NCI-H526 treated with DMSO at 0.1 percent for 48 hours (cell line): ENCODE measurements around the gene NELL1.

Source experiments
- DNase-seq: peaks from one replicate; lab custom pipeline; 2025; lab: John Stamatoyannopoulos, UW

The NELL1 gene

DNA sequence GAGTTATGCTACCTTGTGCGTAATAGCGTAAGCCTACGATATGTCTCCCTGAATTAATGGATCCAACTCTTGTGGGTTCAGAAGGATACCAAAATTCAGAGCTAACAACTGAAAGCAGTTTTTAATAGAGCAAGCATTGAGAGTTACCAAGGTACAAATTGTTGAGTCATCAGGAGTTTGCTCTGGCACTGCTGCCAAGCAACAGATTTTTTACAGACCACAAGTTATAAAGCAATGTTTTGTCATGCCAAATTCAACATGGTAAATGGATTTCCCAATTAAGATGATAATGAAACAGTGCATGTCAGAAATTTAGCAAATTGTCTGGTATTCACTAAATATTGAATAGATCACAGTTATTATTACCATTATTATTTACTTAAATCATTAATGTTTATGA is 295.6 kb downstream of the NELL1 start:
- no peak for DNase-seq

GRCh38 chr11:20966489-20966888 is 297.1 kb downstream of the NELL1 start:
- no peak for DNase-seq

GRCh38 chr11:20973940-20974559 is 304.7 kb downstream of the NELL1 start:
- DNase-seq = no peak

DNA sequence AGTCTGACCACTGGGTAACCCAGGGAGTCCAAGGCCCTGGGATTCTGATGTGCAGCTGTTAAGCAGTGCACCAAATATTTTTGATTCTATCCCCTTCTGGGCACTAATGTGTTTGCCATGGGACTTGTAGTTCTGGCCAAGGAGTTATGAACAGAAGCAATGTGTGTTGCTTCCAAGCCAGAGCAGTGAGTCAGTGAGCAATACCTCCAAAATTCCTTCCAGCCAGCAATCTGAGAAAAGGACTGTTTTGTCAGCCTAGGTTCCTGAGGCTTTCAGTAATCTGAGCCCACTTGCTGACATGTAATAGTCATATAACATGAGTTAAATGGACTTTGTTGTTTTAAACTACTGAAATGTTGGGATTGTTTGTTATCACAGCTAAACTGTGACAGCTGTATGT is 311.4 kb downstream of the NELL1 start:
- DNase-seq = no peak

GRCh38 chr11:20990447-20990846 is 321.1 kb downstream of the NELL1 start:
- DNase-seq = no peak

DNA sequence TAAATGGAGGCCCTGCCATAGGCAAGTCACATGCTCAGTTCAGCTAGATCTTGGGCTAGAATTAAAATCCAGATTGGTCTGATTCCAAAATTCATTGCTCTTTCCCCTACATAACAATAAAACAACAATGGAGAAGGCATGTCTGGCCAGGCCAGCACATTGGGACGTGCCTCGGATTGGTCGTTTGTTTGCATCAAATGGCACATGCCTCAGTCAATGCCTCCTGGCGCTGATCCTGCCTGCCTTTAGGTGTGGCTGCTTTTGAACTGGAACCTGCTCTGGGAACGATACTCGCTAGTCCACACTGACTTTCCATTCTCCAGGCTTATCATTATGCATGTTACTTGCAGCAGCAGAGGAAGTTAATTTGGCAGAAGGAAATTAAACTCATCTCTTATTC is 322.1 kb downstream of the NELL1 start:
- DNase-seq = no peak

DNA sequence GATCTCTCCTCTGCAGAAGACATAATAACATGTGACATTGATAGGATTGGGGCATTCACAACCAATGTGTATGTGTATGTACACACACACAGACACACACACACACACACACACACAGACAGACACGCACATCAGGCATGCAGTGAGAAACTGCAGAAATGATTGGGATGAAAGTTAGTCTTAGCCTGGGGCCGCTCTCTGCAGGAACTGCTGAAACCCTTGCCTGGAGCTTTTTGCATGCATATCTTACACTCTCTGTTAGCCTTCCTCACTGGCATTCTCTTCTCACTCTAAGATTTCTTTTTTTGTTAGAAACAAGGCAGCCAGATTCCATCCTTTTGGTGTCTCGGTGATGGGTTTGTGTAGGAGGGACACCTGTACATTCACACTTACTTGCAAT is 337.9 kb downstream of the NELL1 start:
- no peak for DNase-seq

DNA sequence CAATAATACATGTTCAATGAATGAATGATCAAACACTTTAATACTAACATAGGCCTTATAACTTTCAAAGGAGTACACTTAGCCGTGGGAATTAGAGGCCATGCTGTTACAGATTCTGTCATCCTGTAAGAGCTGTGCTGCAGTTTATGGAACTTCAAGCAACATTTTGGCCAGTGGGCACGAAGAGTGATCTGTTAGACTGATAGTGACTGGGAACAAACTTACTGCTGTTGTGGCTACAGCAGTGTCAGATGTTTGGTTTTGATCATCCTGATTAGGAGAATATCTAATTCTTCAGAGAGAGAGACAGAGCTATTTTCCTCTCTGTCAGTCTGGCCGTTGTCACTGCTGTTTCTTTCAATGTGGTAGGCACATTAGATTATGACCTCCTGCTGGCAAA is 348.9 kb downstream of the NELL1 start:
- DNase-seq = no peak

GRCh38 chr11:21026685-21027084 is 357.3 kb downstream of the NELL1 start:
- no peak for DNase-seq

- DNase-seq = peak; percentile 83
These were observed 368.5 kb downstream of the NELL1 start for GRCh38 chr11:21037850-21038249.

- no peak for DNase-seq
These were observed 369.4 kb downstream of the NELL1 start for GRCh38 chr11:21038801-21039200.

DNA sequence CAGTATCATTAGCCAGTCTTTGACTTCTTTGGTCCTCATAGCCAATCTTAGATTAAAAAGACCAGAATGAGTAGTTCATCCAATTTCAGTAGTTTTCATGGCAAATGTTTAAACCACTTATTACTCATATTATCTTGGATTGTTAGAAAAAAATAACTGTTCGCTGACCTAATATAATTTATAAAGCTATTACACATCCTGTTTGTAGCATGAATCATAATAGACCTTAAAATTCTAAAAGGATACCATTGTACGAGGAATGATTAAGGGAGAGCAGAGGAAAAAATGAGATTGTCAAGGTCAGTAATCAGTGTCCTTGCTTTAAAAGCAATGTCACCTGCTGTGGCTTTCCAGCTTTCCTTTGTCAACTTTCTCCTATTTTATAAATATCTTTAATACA is 371.2 kb downstream of the NELL1 start:
- DNase-seq = no peak

DNA sequence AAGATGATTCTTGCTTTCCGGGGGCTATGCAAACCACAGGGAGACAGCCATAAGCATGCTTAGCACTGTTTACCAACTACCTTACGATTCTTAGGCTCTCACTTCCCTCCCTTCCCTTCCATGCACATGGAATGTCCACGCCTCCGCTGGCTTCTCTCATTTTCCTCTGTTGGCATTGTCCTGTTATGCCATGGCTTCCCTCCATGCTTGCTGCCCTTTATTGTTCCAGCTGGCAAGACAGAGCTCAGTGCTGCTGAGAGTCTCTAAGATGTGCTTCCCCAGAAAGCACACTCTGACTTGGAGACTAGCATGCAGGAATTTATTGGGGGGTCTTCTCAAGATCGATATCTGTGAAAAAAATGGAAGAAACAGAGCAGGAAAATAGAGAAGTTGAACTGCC is 379.2 kb downstream of the NELL1 start:
- DNase-seq = no peak

GRCh38 chr11:21053466-21053865 is 384.1 kb downstream of the NELL1 start:
- DNase-seq = no peak

DNA sequence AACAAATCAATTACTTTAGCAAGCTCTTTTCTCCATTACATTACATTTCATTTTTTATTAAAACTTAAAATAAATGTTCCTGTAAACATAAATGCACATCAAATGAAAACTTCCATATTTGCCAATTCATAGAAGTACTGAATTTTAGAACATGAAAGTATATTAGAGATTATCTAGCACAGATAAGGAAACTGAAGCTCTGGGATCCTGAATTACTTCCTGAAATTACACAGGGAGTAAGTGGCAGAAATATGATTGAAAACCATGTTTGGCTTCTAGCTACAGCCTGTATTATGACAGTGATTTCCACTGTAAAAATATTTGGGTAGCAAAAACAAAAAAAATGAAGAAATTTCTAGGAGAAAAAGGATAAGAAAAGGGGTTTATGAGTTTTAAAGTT is 387.3 kb downstream of the NELL1 start:
- DNase-seq = no peak

DNA sequence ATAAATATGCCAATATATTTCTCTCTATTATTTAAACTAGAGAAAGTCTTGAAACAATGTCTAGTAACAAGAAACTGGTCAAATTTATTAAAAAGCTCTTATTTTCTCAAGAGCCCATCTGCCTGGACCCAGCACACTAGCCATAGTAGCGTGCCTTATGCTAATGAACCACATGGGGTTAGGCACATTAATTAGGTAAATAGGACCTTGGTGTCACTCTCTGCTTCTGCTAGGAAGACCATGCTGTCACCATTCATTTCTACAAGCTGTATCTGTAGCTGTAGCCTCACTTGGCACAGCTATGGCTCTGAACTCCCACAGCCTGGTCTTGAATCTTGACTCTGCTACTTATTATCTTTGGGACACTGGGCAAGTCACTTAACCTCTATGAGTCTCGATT is 390.5 kb downstream of the NELL1 start:
- DNase-seq = no peak

- no peak for DNase-seq
These were observed 396.6 kb downstream of the NELL1 start for GRCh38 chr11:21066030-21066429.

DNA sequence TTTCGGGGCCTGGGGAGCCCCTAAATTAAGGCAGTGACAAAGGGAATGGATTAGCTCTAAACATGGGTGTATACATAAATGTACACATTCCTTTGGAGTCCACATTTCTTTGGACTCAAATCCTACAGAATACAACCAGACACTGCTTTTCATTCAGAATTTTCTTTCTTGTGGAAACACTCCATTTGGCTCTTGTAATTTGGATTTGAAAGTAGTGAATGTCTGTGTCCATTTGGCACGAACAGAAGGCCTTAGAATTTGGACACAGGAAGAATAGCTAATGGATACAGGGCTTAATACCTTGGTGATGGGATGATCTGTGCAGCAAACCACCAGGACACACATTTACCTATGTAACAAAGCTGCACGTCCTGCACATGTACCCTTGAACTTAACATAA is 399.5 kb downstream of the NELL1 start:
- no peak for DNase-seq

GRCh38 chr11:21069909-21070308 is 400.5 kb downstream of the NELL1 start:
- no peak for DNase-seq

DNA sequence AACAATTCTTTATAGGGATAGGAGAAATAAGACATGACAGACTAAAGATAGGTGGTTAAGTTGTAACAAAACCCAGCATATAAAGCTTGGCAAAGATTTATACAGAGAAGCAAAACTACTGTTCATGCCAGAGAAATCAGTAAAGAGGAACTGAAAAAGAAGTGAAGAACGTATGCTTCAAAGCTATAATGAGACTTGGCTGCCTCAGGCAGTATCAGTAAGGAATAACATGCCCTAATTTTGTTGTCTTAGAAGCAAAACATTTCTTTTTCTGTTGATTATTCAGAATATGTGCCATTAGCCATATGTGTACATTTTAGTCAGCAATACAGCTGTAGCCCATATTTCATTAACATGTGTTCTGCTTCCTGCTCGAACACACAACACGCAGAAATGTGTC is 403.2 kb downstream of the NELL1 start:
- DNase-seq = no peak

DNA sequence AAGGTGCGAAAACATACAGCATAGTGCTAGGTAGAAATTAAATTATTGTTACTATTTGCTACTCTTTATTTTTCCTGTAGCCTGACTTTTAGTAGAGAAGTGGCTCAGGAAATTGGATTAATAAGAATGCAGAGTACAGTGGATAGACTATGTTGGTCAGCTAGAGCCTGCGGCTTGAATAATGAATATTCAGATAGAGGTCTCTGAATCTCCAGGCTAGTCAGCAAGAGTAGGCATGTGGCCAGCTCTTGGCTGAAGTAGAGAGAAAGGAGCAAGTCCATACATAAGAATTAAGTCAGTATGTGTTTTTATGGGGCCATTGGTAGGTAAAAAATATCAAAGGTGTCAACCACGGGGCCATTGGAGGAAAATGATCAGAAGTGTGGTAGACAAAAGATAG is 413.5 kb downstream of the NELL1 start:
- no peak for DNase-seq

DNA sequence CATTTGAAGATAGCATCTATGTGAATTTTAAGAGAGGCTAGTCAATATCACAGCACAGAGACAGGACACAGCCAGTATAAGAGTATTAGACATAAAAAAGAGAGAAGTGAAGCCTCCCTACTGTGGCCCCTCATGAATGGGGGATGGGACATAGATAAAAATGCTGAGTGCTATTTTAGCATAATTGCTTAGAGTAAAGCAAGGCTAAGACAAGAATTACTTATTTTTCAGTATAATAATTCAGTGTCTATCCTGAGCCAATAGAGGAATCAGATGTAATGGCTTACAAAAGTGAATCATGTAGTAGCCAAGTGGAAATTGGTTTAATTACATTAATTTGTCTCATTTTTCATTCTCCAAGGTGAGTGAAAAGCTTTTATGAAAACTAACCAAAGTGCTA is 419.5 kb downstream of the NELL1 start:
- DNase-seq = no peak

DNA sequence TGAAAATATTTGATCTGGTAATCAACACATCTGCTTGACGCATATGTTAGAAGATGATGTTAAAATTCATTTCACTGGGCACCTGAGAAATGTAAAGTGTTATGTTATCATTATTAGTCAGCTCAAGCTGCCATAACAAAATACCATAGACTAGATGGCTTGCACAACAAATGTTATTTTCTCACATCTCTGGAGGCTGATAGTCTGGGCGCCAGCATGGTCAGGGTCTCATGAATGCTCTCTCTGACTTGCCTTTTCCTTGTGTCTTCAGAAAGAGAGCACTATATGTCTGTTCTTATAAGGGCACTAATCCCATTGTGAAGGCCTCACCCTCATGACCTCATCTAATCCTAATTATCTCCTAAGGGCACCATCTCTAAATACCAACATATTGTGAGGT is 435.3 kb downstream of the NELL1 start:
- no peak for DNase-seq

DNA sequence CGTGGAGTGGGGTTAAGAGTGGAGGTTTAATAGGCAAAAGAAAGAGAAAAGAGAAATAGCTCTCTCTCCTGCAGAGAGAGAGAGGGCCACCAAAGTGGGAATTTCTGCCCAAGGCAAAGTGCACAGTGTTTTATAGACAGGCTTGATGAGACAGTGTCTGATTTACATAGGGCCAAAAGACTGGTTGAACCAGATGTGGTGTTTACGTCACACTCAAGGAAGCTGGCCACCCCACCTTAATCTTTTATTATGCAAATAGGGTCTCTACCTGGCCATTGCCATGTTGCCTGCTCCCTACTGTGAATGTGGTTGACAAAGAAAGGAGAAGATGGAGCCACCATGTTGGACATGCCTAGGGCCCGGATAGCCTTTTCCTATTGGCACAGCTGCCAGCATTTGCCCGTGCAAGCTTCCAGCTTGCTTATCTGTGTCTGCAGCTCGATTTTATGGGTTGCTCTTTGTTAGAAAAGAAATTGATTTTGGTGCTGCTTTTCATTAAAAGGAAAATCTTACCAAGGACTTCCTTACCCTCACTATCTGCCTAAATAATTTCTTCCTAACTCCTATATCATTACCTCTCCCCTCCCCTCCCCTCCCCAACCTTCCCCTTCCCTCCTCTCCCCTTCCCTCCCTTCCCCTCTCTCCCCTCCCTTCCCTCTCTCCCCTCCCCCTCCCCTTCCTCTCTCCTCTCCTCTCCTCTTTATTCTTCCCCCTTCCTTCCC is 436.0 kb downstream of the NELL1 start:
- DNase-seq = no peak
